Ovary (tissue), 1 donor: Measurements from ENCODE around the gene WNK4.

ENCODE experiments used
- EP300 ChIP-seq: sonication (generic); formaldehyde crosslinking; IDR thresholded peaks from one replicate; pipeline ENCODE4 v1.6.1; 2017; ENCODE audit warnings: antibody characterized with exemption
- POLR2A ChIP-seq: fragments of 450-650 bp; IDR thresholded peaks from one replicate; pipeline ENCODE4 v1.6.1; 2017; ENCODE audit warnings: antibody characterized with exemption, mild to moderate bottlenecking, moderate library complexity

DNA sequence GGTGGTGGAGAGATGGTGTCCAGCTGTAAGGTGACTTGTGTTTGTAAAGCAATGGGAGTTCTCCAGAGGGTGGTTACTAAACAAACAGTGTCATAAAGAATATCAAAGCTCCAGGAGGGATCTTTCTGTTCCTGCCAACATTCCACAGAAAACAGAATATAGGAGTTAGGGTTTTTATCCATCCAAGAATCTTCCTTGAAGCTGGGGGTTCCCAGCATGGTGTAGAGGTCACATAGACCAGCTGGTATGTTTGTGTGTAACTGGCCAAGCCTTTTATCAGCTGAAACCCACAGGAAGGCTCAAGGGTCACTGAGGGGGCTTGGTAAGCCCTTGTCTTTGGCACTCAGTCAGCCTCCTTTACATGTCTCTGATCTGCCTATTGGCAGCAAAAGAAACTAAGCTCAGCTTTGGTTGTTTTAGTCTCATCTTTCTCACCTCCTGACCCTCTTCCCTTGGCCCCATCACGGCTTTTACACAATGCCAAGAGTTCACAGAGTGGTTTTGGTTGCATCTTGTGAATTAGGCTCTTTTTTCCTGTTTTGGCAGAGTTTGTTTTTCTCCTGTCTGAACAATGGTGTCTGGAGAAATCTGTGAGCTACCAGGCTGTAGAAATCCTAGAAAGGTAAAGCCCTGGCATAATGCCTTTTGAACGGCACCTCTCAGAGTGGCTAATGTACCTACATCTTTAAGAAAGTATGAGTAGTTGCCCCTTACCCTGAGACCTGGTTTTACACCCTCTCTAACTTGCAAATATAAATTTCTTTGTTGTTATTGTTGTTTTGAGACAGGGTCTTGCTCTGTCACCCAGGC lies 22.9 kb downstream of the WNK4 start:
- TF ChIP-seq POLR2A (no peak), EP300 (no peak)
